HL-60 (cell line): Measurements from ENCODE around the gene ZSCAN5B.

Experiments
- GABPA ChIP-seq: IDR thresholded peaks from 2 replicates; pipeline ENCODE4 v1.6.1; 2012; ENCODE audit warnings: low read depth
- POLR2AphosphoS5 ChIP-seq: IDR thresholded peaks from 2 replicates; pipeline ENCODE4 v1.6.1; 2012; ENCODE audit warnings: low read depth

GRCh38 chr19:56159009-56159559, 38.5 kb downstream of the ZSCAN5B start:
- no peak for TF ChIP-seq GABPA
- no peak for TF ChIP-seq POLR2AphosphoS5
